Measurements from ENCODE around the gene MOG. TPM values are rescaled to one million over a fixed set of nuclear protein-coding genes. Genes with fewer than 3 reads are reported as not detected.

MOG gene
- total RNA-seq, 2 donors from 2014 or later: not detected

DNA sequence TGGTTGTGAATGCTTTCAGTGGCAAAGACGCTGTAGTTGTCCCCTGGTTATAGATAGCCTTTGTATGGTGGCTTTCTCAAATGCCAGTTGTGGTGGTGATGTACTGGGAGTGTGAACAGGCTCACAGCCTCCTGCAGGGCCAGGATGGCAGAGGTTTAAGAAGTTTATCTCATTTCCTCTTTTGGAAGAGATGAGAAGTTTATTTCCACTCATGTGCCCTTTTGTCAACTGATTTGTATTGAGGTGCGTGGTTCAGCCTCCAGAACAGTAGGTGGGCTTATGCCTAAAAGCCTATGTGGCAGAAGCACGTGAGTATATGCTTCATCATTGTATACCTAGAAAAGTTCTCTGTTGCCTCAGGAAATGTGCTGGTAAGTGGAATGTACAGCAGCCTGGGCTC, 37.7 kb downstream of the MOG start:
- DNase-seq (ENCODE audit: low spot score in 2 of 2): no peak
- Mint-ChIP-seq H3K36me3 (peaks cover 0 to 7% of the 10 kb centered on the region in 2 donors), H3K9me3 (peaks cover 0 to 4% of the 10 kb centered on the region in 2 donors), H3K27ac (no peak overlapping the region)
- ATAC-seq: no peak

DNA sequence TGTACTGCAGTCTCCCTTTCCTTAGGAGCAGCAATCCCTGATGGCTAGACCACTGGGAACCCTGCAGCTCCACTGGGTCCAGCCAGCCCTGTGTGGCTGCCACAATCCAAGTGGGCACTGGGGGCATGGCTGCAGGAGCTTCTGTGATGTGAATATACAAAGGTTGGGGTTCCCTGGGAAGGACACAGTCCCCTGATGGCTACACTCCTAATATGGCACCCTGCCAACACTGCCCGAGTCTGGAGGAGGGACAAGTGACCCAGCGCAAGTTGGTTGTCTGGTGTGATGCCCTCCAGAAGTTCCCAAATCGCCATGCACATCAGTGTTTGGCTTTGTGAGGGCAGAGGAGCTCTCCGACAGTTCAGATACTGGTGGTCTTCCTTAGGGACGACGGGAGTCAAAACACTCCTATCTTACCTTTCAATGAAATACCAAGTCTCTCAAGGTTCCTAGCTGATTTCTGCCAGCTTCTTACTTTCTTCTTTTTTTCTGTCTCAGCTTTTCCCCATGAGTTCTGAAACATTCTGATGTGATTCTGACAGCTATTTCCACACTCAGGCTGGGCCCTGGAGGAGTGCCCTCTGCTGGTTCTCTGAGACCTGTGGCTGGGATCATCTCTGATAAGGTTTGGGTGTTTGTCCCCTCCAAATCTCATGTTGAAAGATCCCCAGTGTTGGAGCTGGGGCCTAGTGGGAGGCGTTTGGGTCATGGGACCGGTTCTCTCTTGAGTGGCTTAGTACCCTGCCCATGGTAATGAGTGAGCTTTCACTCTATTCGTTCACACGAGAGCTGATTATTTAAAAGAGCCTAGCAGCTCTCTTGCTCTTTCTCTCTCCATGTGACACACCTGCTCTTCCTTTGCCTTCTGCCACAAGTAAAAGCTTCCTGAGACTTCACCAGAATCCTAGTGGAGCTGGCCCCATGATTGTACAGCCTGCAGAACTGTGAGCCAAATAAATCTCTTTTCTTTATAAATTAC, 39.5 kb downstream of the MOG start:
- ATAC-seq (peak in 1 of 2 donors; percentile 48), DNase-seq (ENCODE audit: low spot score in 2 of 2) (no peak)
- Mint-ChIP-seq H3K36me3 (peaks cover 0 to 7% of the 10 kb centered on the region in 2 donors), H3K27ac (no peak overlapping the region), H3K9me3 (peaks cover 0 to 4% of the 10 kb centered on the region in 2 donors)

DNA sequence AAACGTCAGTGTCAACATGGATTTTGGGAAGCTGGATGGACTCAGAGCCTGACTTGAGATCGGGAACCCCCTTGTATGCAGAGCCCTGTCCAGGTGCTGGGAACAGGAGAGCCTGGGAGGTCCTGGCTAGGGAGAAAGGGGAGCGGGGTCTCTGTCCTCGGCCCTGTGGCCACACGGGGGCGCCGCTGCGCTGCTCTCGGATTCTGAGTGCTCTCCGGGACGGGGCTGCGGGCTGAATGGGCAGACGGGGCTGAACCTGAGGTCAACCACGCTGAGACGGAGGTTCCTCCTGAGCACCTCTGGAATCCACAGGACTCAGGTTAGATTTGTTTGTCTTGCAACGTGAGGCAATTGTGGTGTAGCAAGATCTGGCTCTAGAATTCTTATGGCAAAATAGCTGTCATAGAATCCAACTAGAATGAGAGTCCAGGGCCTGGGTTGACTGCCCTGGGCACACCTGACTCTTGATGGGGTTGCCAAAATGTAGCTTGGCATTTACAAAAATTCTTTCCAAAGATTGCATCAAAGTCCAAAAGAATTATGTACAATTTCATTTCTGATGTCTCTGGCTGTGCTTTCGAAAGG, 45.7 kb downstream of the MOG start:
- DNase-seq (ENCODE audit: low spot score in 2 of 2) (peak; percentile 70 to 94), ATAC-seq (peak; percentile 97 to 98)
- H3K27ac Mint-ChIP-seq: no peak overlapping the region
- H3K9me3 Mint-ChIP-seq: no peaks in the 10 kb centered on the region
- no peaks in the 10 kb centered on the region for H3K36me3 Mint-ChIP-seq

DNA sequence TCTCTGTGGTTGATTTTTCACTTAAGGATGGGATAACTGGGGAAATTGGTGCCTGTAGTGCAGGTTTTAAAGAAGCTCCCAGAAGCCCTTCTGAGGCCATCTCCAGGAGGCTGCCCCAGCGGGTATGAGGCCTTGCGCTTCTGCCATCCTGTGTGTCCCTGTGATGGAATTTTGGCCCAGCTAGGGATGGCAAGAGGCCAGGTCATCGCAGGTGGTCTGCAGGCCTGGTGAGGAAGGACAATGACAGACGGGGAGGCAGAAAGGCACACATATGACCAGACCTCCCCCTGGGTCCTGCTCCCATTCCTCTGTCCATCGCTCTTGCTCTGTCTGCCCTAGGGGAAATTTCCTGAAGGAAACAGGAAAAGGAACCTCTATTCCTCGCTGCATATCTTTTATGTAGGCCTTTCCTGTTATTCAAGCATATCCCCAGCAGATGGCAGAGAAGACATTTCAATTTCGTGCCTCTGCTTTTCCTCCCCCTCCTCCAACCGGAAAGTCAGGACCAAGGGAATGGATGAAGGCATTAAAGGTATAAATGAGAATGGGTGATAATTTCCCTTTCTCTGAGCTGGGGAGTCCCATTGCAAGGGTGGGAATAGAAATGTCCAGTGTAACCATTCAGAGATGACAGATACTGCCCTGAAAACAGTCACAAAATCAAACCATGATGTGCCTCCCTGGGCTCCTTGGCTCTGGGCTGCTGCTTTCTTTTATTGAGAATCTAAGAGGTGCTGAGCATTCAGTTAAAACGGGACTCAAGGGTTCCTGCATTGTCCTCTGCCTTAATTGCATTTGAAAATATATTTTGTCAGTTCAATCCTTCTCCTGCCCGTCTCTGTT, 48.7 kb downstream of the MOG start:
- no peak for DNase-seq (ENCODE audit: low spot score in 2 of 2)
- ATAC-seq: no peak
- H3K36me3 Mint-ChIP-seq: no peaks in the 10 kb centered on the region

DNA sequence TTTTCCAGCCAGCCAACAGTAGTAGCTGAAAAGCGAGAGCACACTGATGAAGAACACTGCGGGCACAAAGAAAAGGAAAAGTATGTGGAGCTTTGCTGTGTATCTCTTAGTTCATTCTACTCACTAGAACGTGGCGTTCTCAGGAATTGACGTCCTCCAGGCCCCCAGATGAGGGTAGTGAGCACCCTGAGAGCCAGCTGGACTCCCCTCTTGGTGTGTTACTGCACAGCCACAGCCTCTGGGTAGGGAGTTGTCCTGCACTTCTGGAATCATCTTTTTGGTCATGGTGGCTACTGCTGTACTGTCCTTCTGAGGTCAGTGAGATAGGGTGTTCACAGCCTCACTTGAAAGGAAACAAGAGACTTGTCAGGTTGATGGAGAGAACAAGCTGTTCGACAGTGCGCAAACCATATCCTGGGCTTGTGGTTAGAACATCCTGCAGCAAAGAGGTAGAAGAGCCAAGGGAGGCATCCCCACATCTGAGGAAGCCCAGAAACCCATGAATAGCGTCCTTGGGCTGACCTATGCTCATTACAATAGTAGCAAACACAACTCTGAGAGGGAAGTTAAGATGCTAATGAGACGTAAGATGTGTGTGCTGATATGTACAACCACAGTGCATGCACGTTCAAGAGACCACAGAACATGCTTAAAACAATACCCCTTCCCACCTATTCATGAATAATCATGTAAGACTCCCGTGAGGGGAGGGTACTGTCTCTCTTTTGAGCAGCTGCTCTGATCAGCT, 51.7 kb downstream of the MOG start:
- H3K9me3 Mint-ChIP-seq: no peaks in the 10 kb centered on the region
- H3K27ac Mint-ChIP-seq: peak overlapping the region; percentile 37 to 38
- ATAC-seq: peak; percentile 88 to 90
- peak in 1 of 2 donors; percentile 48 for DNase-seq (ENCODE audit: low spot score in 2 of 2)
- no peaks in the 10 kb centered on the region for H3K36me3 Mint-ChIP-seq

More for the DNA sequence above, 48.7 kb downstream of the MOG start:
- Mint-ChIP-seq H3K9me3 (no peaks in the 10 kb centered on the region), H3K27ac (peak overlapping the region in 1 of 2 donors; percentile 51)

DNA sequence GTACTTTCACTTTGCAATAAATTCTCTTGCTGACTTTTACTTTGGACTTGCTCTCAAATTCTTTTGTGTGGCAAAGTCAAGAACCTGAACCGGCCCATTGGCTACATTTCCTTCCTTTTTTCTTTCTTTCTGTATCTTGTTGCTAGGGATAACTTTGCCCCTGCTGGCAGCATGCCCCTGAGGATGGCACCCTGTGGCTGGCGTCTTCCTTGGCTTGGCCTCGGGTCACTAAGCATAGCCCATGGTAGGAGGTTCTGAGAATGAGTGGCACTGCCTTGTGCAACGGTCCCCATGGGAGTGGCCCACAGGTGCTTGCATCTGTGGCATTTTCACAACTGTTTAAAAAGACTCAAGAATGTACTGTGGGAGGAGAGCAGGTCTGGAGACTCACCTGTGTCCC, 52.3 kb downstream of the MOG start:
- H3K36me3 Mint-ChIP-seq: no peaks in the 10 kb centered on the region
- H3K9me3 Mint-ChIP-seq: no peaks in the 10 kb centered on the region
- H3K27ac Mint-ChIP-seq: peak overlapping the region in 1 of 2 donors; percentile 38
- DNase-seq (ENCODE audit: low spot score in 2 of 2) (no peak), ATAC-seq (peak; percentile 19 to 25)

DNA sequence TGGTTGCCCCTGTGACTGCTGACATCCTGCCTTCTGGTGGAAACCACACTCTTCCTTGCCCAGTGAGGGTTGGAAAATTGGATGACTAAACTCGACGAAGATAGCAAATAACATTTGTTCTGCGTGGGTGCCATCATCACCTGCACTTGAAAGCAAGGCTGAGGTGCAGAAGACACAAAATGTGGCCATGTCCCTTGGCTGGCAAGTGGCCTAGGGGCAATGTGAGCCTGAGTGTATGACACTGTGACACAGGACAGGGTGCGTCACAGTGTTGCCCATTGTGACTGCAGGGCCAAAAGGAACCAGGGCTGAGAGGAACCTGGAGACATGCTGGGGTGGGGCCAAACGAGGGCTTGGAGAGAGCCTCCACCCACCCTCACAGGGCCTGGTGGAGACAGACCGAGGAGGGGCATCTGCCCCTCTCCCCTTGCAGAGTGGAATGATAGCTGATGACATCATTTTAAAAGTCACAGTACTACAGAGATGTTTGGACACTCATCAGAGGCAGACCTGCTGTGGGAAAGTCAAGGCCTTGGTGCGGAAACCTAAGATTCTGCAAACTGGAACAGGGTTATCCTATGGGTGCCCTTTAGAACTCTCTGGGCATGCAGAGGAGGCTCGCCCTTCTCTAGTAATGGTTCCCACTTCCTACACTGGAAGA, 53.5 kb downstream of the MOG start:
- Mint-ChIP-seq H3K36me3 (no peaks in the 10 kb centered on the region), H3K27ac (peak overlapping the region in 1 of 2 donors; percentile 33), H3K9me3 (no peaks in the 10 kb centered on the region)
- DNase-seq (ENCODE audit: low spot score in 2 of 2) (no peak), ATAC-seq (peak in 1 of 2 donors; percentile 28)

DNA sequence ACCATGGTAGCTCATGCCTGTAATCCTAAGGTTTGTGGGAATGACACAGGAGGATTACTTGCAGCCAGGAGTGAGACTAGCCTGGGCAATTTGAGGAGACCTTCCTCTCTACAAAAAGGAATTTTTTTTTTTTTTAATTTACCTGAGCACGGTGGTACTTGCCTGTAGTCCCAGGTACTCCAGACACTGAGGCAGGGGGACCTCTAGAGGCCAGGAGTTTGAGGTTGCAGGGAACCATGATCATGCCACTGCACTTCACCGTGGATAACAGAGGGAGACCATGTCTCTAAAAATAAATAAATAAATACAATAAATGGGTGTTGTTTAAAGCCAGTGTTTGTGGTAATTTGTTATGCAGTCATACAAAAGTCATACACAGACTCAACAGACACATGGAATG, 64.0 kb downstream of the MOG start:
- no peak overlapping the region for H3K27ac Mint-ChIP-seq
- H3K9me3 Mint-ChIP-seq: no peaks in the 10 kb centered on the region
- no peak for ATAC-seq
- no peak for DNase-seq (ENCODE audit: low spot score in 2 of 2)
- peaks cover 21 to 22% of the 10 kb centered on the region in 2 donors for H3K36me3 Mint-ChIP-seq

Other genes starting within 250 kb of the MOG start
- gene OR12D1, start 242.2 kb upstream of the MOG start, total RNA-seq: not detected
- gene OR10C1, start 217.8 kb upstream of the MOG start, total RNA-seq: not detected
- not detected for gene OR11A1, start 200.0 kb upstream of the MOG start, total RNA-seq
- gene OR2H1, start 199.9 kb upstream of the MOG start, total RNA-seq: not detected
- not detected for gene MAS1L, start 169.1 kb upstream of the MOG start, total RNA-seq
- under 1 TPM in 1 of 2 donors, not detected in 1; 0.54 TPM for gene UBD, start 97.4 kb upstream of the MOG start, total RNA-seq
- not detected for gene OR2H2, start 72.0 kb upstream of the MOG start, total RNA-seq
- 10 to 100 TPM; 21.7 to 25.3 TPM for gene GABBR1, start 23.9 kb upstream of the MOG start, total RNA-seq
- gene ZFP57, start 24.1 kb downstream of the MOG start, total RNA-seq: 1 to 10 TPM in 1 of 2 donors, not detected in 1; 5.9 TPM
- 100 to 1,000 TPM; 220 to 504 TPM for gene HLA-F, start 66.3 kb downstream of the MOG start, total RNA-seq
- under 1 TPM in 1 of 2 donors, not detected in 1; 0.91 TPM for gene HLA-G, start 170.7 kb downstream of the MOG start, total RNA-seq

Measured in activated naive CD4-positive, alpha-beta T cell treated with anti-CD3 and anti-CD28 coated beads, Interleukin-2, amount 50 U/mL, for 72 hours (primary cell).